Activated T-cell treated with anti-CD3 and anti-CD28 coated beads, Interleukin-2, amount 50 U/mL, for 1 hour (primary cell): ENCODE data around the gene CNTD1.
"Not testable (repeated sequence)": the region's sequence is repeated elsewhere in the genome, so short reads cannot be mapped to it uniquely, and the experiment has no call there.

ENCODE experiments used
- DNase-seq: peaks from one replicate; pipeline ENCODE4 v3.0.0-alpha.2; 2020

The CNTD1 gene

GRCh38 chr17:42846594-42847280, 48.1 kb downstream of the CNTD1 start:
- DNase-seq = no peak

DNA sequence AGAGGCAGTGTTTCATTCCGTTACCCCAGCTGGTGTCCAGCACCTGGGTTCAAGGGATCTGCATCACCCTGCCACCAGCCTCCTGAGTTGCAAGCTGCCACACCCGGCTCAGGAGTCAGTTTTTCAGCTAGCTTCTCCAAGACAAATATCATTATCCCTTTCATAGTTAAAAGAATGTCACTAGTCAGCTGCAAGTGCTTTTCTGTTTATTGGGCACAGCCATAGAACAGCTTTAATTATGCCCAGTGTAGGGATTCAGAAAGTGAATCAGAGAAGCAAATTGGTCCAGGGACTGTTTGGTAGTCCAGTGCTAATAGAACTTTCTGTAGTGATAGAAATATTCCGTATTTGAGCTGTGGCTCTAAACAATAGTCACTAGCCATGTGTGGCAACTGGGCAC, 49.4 kb downstream of the CNTD1 start:
- no peak for DNase-seq

DNA sequence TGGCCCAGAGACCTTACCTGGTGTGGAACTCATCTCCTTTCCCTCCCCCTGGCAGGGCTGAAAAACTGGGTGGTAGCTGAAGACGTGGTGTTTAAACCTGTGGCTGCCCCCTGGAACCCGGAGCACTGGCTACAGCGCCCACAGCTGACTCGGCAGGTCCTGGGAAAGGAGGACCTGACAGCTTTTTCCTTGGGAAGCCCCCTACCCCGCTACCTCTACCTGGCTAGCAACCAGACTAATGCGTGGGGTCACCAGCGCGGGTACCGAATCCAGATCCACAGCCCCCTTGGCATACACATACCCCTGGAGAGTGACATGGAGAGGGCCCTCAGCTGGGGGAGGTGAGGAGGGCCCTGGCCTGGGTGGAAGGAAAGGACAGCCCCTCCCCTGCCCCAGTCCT, 50.4 kb downstream of the CNTD1 start:
- DNase-seq = no peak

DNA sequence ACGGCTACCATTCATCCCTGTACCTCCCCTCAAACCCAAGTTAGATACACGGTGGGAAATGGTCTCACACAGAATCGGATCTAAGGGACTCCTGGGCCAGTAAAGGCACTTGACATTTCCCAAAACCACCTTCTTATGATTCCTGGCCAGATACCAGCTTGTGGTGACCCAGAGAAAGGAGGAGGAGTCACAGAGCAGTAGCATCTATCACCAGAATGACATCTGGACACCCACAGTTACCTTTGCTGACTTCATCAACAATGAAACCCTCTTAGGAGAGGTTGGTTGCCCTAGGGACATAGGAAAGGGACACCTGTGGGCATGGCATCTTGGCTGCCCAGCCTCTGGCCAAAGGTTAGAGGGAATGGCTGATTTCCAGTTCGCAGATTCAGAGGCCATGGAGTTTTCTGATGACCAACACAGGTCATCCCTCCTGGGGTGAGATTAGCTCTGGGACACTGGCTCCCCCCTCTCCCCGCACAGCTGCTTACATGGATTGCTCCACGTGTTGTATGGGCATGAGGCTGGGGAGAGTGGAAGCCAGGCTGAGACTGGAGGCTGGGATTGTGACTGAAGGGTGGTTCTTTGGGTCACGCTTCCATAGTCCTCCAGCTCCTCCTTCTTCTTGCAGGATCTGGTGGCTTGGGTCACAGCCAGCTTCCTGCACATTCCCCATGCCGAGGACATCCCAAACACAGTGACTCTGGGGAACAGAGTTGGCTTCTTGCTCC, 51.0 kb downstream of the CNTD1 start:
- no peak for DNase-seq

- DNase-seq = no peak
Measured at GRCh38 chr17:42850954-42851353, 52.3 kb downstream of the CNTD1 start, which contains the start of gene AOC3. Gene AOC3 (plus strand): TSS chr17:42851199. CDS start chr17:42851344, 145 bp downstream.

GRCh38 chr17:42851371-42852240, 52.9 kb downstream of the CNTD1 start:
- not testable (repeated sequence) for DNase-seq

DNA sequence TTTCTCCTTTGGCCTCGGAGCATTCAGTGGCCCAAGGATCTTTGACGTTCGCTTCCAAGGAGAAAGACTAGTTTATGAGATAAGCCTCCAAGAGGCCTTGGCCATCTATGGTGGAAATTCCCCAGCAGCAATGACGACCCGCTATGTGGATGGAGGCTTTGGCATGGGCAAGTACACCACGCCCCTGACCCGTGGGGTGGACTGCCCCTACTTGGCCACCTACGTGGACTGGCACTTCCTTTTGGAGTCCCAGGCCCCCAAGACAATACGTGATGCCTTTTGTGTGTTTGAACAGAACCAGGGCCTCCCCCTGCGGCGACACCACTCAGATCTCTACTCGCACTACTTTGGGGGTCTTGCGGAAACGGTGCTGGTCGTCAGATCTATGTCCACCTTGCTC, 53.7 kb downstream of the CNTD1 start:
- no peak for DNase-seq

DNA sequence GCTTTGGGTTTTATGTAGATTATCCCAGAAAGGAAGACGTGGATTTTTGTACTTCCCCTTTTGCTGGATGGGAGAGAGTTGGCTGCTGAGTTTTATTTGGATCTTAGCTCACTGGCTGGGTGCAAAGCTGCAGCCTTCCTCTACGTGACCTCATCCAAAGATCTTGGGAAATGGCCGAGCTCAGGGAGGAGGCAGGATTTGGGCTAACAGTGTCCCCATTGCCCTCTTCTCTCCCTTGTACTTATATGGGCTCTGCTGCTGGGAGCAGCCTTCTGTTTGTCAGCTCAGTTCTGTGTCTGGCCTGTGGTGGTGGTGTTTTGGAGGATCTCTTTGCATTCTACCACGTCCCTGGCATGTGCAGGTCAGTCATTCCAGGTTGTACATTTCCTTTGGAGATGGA, 54.3 kb downstream of the CNTD1 start:
- no peak for DNase-seq

DNA sequence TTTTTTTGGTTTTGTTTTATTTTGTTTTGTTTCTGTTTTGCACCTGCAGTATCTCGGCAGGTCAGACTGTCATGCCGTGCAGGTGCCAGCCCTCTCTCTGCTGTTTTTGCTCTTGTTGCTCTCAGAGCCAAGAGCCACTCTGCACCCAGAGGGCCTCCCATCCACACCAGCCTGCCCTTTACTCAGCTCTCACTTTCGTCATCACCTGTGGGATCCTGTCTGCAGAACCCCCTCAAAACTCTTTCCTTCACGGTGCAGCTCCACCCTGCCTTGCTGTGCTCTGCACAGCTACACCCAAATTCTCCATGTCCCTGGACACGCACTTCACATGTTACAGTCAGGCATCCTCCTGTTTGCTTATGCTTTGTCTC, 54.9 kb downstream of the CNTD1 start:
- no peak for DNase-seq

DNA sequence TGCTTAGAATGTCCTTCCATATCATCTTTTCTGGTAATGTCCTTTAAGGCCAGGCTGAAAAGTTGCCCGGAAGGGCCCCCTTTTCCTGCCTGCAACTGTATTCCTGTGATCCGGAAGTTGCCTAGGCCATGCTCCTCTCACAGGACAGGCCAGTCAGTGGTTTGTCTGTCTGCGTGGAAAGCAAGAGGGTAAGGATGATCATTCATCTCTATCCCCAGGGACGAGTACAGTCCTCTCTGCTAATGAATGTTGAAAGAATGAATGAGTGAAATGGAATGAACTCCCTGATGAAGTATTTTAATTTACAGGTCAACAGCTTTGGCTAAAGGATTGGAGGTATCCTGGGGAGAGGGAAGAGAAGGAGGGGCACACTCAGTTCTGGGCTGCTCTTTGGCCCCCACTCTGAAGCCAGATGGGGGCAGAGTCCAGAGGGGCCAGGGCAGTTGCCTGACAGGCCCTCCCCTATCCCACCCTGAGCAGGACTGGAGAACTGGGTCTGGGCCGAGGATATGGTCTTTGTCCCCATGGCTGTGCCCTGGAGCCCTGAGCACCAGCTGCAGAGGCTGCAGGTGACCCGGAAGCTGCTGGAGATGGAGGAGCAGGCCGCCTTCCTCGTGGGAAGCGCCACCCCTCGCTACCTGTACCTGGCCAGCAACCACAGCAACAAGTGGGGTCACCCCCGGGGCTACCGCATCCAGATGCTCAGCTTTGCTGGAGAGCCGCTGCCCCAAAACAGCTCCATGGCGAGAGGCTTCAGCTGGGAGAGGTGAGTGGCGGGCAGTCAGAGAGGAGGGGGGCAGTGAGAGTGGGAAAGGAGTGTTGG, 55.5 kb downstream of the CNTD1 start:
- DNase-seq = no peak

DNA sequence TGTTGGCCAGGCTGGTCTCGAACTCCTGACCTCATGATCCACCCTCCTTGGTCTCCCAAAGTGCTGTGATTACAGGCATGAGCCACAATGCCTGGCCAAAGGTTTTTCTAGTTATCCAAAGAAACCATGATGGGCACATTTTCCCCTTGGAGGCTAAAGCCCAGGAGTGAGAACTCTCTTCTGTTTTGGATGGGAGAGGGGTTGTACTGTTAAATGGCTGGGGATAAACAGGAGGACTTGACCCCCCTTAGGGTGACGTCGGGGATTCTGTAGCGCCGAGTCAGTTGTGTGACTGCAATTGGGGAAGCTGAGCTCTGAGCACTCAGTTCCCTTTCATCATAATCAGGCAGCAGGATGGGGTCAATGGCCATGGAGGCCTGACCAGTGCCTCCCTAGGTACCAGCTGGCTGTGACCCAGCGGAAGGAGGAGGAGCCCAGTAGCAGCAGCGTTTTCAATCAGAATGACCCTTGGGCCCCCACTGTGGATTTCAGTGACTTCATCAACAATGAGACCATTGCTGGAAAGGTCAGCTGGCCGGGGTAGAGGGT, 56.5 kb downstream of the CNTD1 start:
- DNase-seq = no peak

DNA sequence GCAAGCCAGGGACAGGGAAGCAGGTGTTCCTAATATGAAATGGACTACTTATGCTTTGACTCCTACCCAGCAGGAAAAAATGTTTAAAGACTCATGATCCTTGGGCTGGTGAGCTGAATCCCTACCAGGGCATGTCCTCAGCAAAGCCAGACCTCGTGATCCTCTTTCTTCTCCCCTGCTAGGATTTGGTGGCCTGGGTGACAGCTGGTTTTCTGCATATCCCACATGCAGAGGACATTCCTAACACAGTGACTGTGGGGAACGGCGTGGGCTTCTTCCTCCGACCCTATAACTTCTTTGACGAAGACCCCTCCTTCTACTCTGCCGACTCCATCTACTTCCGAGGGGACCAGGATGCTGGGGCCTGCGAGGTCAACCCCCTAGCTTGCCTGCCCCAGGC, 57.4 kb downstream of the CNTD1 start:
- DNase-seq = not testable (repeated sequence)

- DNase-seq = not testable (repeated sequence)
Measured at GRCh38 chr17:42856516-42856915, 57.9 kb downstream of the CNTD1 start.

GRCh38 chr17:42857389-42857788, 58.7 kb downstream of the CNTD1 start:
- DNase-seq = no peak
